GM18511 (cell line): ENCODE data around the gene NDUFB3.
"Not testable (repeated sequence)": the region's sequence is repeated elsewhere in the genome, so short reads cannot be mapped to it uniquely, and the experiment has no call there.

Source experiments
- ATAC-seq: cut with Tn5 transposase; IDR thresholded peaks from one replicate; pipeline ENCODE4 v1.9.1; 2021; ENCODE audit warnings: mild to moderate bottlenecking, moderate library complexity; ENCODE audit not compliant: unreplicated experiment

NDUFB3 gene

DNA sequence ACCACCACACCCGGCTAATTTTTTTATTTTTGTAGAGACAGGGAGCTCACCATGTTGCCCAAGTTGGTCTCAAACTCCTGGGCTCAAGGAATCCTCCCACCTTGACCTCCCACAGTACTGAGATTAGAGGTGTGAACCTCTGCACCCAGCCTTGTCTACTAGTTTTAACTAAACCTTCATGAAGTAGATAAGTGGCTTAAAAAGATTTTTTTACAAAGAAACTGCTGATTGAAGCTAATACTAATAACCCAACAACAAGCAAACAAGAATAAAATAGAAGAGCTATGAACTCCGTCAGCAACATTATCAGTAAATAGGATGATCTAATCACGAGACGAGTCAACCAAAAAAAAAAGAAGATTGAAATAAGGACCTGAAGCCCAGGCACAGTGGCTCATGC, 18.8 kb downstream of the NDUFB3 start:
- no peak for ATAC-seq

DNA sequence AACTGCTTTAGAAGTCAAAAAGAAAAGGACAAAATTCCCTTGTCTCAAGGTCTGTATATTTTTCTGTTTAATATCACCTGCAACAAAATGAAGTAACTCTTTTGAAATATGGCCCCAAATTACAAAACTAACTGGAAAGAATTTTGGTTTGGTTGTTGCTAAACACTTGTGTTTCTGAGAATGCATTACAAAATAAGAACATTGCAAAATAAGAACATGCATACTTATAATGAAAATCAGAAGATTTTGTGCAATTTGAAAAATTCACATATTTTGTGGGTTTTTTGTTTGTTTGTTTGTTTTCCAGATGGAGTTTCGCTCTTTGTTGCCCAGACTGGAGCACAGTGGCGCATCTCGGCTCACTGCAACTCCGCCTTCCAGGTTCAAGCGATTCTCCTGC, 21.8 kb downstream of the NDUFB3 start:
- no peak for ATAC-seq

DNA sequence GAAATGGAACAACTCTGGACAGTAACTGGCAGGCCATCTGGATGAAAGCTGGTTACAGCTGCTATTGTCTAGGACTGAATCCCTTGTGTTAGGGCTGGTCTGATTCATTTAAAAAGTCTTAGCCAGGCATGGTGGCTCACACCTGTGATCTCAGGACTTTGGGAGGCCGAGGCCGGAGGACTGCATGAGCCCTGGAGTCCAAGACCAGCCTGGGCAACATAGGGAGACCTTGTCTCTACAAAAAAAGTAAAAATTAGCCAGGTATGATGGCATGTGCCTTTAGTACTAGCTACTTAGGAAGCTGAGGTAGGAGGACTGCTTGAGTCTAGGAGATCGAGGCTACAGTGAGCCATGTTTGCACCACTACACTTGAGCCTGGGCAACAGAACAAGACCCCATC, 28.7 kb downstream of the NDUFB3 start:
- no peak for ATAC-seq

DNA sequence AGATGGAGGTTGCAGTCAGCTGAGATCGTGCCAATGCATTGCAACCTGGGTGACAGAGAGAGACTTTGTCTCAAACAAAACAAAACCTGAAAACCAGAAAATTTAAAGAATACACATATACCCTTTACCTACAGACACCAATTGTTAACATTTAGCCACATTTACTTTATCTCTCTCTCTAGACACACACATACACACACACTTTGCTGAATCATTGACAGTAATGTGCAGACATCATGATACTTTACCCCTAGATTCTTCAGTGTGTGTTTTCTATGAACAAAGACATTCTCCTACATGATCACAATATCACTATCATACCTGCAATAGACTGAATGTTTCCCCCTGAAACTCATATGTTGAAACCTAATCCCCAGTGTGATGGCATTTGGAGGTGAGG, 34.0 kb downstream of the NDUFB3 start:
- no peak for ATAC-seq

- ATAC-seq, result no peak
Measured at GRCh38 chr2:201107624-201108023, 35.8 kb downstream of the NDUFB3 start.

- ATAC-seq, result no peak
Measured at GRCh38 chr2:201108341-201108740, 36.5 kb downstream of the NDUFB3 start.

DNA sequence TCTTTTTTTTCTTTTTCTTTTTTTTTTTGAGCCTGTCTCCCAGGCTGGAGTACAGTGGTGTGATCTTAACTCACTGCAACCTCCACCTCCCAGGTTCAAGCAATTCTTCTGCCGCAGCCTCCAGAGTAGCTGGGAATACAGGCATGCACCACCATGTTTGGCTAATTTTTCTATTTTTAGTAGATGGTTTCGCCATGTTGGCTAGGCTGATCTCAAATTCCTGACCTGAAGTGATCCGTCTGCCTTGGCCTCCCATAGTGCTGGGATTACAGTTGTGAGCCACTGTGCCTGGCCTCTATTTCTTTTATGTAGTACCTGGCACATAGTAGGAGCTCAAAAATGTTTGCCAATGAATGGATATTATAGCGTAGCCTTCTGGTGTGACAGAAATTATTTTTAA, 37.4 kb downstream of the NDUFB3 start:
- ATAC-seq, result no peak

DNA sequence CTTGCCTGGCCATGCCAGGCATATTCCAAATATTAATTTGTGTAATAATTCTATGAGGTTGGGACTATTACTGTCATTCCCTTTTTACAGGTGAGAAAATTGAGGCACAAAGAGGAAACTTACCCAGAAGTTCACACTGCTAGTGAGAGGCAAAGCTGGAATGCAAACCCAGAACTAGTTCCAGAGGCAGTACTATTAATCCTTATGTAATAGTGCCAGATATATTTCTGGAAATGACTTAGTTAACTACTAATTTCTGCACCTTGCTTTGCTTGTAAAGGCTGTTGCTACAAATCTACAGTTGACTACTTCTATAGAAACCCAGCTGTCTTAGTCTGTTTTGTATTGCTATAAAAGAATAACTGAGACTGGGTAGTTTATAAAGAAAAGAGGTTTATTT, 38.8 kb downstream of the NDUFB3 start:
- ATAC-seq, result no peak

GRCh38 chr2:201111096-201111495, 39.3 kb downstream of the NDUFB3 start:
- ATAC-seq, result no peak

- no peak for ATAC-seq
Measured at GRCh38 chr2:201114350-201114749, 42.5 kb downstream of the NDUFB3 start.

DNA sequence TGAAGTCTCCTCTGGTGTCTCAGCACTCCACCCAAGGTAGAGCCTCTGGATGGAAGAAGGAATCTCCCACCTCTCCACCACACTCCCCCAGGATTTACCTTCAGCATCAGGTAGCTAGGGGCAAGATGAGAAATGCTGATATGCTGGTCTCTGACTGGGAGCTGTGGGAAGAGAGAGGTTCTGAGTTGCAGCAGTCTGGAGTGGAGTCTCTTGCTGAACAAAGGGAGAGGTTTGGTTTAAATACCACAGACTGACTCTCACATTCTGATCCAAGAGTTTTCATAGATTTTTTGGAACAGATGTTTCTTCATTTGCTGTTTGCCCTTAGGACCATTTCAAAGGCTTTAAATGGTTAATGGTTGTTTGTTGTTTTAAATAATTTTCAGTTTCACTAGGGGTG, 43.0 kb downstream of the NDUFB3 start:
- ATAC-seq, result no peak

- ATAC-seq, result peak; percentile 41
Measured at GRCh38 chr2:201116115-201116958, 44.5 kb downstream of the NDUFB3 start, which contains the start of gene CFLAR. TSS of gene CFLAR (plus strand) at chr2:201116164. CDS start at chr2:201129866, 13,702 bp downstream.

DNA sequence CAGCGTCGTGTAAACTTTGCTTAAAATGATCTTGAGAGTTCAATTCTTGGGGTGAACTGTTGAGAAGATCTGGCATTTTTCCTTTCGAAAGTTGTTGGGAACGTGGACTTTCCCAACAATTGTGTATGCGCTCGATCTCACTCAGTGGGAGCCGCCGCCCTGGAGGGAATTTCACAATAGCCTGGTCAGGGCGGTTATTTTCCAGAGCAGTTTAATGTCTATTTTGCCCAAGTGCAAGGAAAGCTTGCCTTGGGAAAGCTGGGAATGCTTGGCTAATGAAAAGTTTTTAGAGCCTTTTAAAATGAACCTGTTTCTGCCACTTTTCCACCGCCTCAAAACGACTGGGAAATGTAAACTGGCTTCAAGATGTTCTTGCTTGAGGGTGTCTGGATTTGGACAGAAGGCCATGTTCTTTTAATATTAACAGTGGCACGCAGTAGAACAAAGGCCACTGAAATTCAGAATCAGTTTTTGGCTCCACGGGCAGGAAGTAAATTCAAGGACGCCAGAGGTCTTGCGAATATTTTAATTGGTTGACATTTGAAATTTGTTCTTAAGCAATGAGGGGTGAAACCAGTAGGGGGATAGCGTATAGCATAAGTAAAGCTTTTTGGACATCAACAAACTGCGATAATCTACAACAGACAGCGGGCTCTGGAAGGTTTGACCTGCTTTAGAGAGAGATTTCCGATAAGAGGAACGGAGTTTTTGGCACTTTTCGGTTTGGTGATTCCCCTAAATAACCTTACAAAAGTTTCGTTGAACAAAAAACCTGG, 45.3 kb downstream of the NDUFB3 start:
- ATAC-seq, result peak; percentile 27

- not testable (repeated sequence) for ATAC-seq
Measured at GRCh38 chr2:201117735-201118094, 45.9 kb downstream of the NDUFB3 start.

DNA sequence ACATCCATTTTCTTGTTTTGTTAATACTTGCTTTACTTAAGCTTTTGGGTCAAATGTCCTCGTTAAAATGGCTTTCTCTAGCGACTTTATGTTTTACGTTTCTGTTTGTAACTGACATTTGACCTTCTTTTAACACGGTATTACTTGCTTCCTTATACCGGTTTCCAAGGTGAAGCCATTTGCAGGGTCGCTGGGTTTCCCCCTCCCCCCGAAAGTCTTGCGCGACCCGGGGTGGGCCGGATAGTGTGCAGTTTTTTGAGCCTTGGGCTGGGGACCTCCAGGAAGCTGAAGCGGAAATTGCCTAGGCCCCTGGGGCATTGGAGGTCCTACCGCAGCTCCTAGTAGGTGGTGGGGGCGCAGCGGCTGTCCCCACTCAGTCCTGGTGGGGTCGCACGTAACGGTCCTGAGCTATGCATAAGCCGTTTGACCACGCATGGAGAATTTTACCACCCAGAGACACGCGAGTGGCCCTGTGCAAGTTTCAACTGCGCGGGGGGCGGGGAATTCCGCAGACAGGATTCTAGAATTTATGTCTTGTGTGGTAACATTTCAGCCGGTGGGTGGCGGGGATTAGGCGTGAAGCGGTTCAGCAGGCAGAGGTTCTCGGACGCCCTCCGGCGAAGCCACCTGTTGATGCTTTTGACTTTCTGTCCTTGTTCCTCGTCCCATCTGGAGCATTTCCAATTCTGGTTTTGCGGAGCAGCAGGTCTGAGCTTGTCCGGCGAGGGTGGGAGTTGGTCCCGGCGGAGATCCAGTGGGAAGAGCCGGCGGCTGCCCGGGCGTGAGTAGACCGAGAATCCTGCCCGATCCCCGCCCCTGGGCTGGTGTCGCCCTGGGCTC, 46.5 kb downstream of the NDUFB3 start:
- peak; percentile 50 for ATAC-seq

- ATAC-seq, result peak; percentile 2
Measured at GRCh38 chr2:201118961-201119854, 47.4 kb downstream of the NDUFB3 start.

DNA sequence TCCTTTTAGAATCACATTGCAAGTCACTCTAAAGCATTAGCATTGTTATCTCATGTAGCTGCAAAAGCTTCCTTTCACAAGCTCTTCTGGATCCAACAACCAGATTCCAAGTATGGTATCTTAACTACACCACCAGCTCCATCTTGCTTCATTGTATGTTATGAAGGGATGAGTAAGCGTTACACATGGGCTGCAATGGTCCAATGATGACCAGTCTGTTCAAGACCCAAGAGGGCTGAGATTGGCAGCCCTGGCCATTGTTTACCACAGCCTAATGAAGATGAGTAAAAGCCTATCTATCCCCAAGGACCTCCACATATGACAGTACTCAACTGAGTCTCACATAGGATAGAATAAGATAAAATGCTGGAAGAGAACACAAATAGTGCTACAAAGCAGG, 50.5 kb downstream of the NDUFB3 start:
- ATAC-seq, result no peak

DNA sequence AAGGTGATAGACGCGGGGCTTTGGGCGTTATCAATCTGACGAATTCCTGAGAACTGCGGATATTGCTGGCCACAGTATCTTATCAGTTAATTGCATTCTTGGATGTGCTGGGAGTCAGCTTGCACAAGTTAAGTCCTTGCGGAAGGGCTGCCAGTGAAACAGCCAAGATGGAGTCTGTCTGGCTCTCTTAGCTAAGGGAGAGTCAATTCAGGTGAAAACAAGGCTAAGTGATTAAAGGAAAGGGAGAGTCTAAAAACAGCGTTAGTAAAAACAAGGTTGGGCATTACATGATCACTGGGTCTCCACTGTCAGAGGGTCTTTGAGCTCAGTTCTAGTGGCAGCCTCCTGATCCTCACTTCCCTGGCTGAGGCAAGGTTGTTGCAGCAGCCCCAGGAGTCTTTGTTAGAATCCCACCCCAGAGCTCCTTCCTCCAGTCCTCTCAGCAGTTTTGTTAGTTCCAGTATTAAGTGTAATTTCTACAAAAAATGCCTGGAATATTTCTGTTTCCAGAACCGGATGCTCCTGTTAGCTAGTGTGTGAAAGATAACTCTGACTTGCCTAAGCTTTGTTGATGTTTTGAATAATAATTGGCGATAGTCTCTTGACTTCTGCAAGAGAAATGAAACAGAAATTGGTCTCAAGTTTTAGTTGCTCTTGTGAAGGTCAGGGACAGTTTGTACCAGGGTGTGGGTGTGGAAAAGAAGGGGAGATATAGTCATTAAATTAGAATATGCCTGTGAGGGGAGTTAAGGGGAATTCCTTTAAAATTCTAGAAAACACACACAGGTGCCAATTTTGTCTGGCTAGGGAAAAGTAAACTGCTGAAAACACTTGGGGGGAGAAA, 54.7 kb downstream of the NDUFB3 start:
- ATAC-seq, result peak; percentile 31

- ATAC-seq, result no peak
Measured at GRCh38 chr2:201127152-201127511, 55.3 kb downstream of the NDUFB3 start.
